Endothelial cell of umbilical vein (primary cell): Measurements from ENCODE around the gene CCNY.

ENCODE experiments used
- CTCF ChIP-seq, 2 donors: IDR thresholded peaks; 1 replicate in 1 of 2; 2 replicates in 1 of 2; pipeline ENCODE4 v1.5.1; 2011; ENCODE audit warnings: low read length in 2 of 2, mild to moderate bottlenecking in 2 of 2, moderate library complexity in 2 of 2, control low read depth in 1 of 2, inconsistent platforms in 1 of 2, low read depth in 1 of 2; ENCODE audit not compliant: insufficient read depth in 1 of 2; ENCODE audit errors: extremely low read depth in 1 of 2
- EZH2 ChIP-seq: IDR thresholded peaks from 2 replicates; pipeline ENCODE4 v1.6.1; 2012; ENCODE audit warnings: borderline replicate concordance, low read depth, mild to moderate bottlenecking, moderate library complexity, low read length, inconsistent platforms; ENCODE audit not compliant: severe bottlenecking
- POLR2A ChIP-seq: IDR thresholded peaks from 2 replicates; pipeline ENCODE4 v1.6.1; 2012; ENCODE audit warnings: low read depth, mild to moderate bottlenecking, control low read depth, low read length
- POLR2AphosphoS5 ChIP-seq: IDR thresholded peaks from 2 replicates; pipeline ENCODE4 v1.6.1; 2012; ENCODE audit warnings: low read depth, mild to moderate bottlenecking, control low read depth, low read length, moderate library complexity; ENCODE audit not compliant: insufficient read depth

DNA sequence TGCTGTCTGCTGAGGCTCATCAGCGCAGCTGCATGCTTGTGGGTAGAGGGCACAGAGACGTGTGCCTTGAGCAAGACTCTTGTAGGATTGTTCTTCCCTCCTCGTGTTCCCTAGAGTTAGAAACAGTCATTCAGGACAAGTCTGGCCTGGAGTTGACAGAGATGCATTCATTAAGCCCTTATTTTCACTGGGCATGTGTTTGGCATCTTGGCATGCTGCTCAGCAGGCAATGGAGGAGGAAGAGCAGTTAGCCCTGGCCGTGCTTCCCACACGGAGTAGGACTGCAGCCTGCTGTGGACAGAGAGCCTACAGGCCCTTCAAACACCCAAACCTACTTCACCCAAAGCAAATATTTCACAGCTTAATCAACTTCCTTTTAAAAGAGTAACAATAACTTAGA, 195.8 kb downstream of the CCNY start:
- TF ChIP-seq POLR2AphosphoS5 (no peak), CTCF (IDR thresholded peaks at IDR 0.05; ENCODE audit: extremely low read depth in 1 of 2, insufficient read depth in 1 of 2, low read depth in 1 of 2, low read length in 2 of 2) (no peak), EZH2 (no peak), POLR2A (no peak)
